ENCODE data around the gene ZNF536.

GRCh38 chr19:30596813-30597399, 224.7 kb downstream of the ZNF536 start:
- TF ChIP-seq CTCF (IDR thresholded peaks at IDR 0.05; ENCODE audit: insufficient read depth, low read length) (no peak), POLR2AphosphoS5 (IDR thresholded peaks at IDR 0.05; ENCODE audit: low read depth) (no peak), REST (IDR thresholded peaks at IDR 0.05; ENCODE audit: insufficient replicate concordance, low read depth) (no peak), GABPA (IDR thresholded peaks at IDR 0.05; ENCODE audit: low read depth) (no peak), SPI1 (IDR thresholded peaks at IDR 0.05; ENCODE audit: borderline replicate concordance, low read depth) (no peak)

Data from HL-60 (cell line).